ENCODE data around the gene ZBTB18. TPM values are rescaled to one million over a fixed set of nuclear protein-coding genes. Genes with fewer than 3 reads are reported as not detected.

The ZBTB18 gene
- total RNA-seq, 1 experiment from 2014 or later: 16.8 TPM

DNA sequence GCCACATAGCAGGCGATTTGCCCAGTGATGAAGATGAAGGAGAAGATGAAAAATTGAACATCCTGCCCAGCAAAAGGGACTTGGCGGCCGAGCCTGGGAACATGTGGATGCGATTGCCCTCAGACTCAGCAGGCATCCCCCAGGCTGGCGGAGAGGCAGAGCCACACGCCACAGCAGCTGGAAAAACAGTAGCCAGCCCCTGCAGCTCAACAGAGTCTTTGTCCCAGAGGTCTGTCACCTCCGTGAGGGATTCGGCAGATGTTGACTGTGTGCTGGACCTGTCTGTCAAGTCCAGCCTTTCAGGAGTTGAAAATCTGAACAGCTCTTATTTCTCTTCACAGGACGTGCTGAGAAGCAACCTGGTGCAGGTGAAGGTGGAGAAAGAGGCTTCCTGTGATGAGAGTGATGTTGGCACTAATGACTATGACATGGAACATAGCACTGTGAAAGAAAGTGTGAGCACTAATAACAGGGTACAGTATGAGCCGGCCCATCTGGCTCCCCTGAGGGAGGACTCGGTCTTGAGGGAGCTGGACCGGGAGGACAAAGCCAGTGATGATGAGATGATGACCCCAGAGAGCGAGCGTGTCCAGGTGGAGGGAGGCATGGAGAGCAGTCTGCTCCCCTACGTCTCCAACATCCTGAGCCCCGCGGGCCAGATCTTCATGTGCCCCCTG lies 3.3 kb downstream of the ZBTB18 start:
- H3K27me3 ChIP-seq (ENCODE audit: low read length): no peaks in the 10 kb centered on the region
- H3K9ac ChIP-seq (ENCODE audit: low read length): no peak overlapping the region
- CTCF ChIA-PET: no interaction called here
- POLR2A ChIA-PET (ENCODE audit: unreplicated experiment): no interaction called here
- BruUV-seq (replicated peaks): no TSS peak
- H3K9me2 ChIP-seq (replicated peaks; ENCODE audit: low read length): no peaks in the 10 kb centered on the region
- no peaks in the 10 kb centered on the region for H3K9me3 ChIP-seq (ENCODE audit: low read length)
- H4K20me1 ChIP-seq (ENCODE audit: low read length): no peaks in the 10 kb centered on the region
- no peak overlapping the region for H2AFZ ChIP-seq (ENCODE audit: low read length)
- no peak overlapping the region for H3K4me3 ChIP-seq (ENCODE audit: low read length)
- H3F3A ChIP-seq (ENCODE audit: low read length, unreplicated experiment): no peaks in the 10 kb centered on the region
- no peaks in the 10 kb centered on the region; the same call in 1 of the 2 replicates for H3K36me3 ChIP-seq (ENCODE audit: low read depth, low read length)
- TF ChIP-seq, protein P1, sequence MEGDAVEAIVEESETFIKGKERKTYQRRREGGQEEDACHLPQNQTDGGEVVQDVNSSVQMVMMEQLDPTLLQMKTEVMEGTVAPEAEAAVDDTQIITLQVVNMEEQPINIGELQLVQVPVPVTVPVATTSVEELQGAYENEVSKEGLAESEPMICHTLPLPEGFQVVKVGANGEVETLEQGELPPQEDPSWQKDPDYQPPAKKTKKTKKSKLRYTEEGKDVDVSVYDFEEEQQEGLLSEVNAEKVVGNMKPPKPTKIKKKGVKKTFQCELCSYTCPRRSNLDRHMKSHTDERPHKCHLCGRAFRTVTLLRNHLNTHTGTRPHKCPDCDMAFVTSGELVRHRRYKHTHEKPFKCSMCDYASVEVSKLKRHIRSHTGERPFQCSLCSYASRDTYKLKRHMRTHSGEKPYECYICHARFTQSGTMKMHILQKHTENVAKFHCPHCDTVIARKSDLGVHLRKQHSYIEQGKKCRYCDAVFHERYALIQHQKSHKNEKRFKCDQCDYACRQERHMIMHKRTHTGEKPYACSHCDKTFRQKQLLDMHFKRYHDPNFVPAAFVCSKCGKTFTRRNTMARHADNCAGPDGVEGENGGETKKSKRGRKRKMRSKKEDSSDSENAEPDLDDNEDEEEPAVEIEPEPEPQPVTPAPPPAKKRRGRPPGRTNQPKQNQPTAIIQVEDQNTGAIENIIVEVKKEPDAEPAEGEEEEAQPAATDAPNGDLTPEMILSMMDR (conservative IDR thresholded peaks at IDR 0.05; ENCODE audit: low read depth, low read length): no peak
- TF ChIP-seq EZH2phosphoT487 (IDR thresholded peaks at IDR 0.05; ENCODE audit: borderline replicate concordance, low read length) (no peak), EZH2 (IDR thresholded peaks at IDR 0.05; ENCODE audit: low read length, unreplicated experiment) (no peak)
- peaks cover 16% of the 10 kb centered on the region for H3K4me1 ChIP-seq (ENCODE audit: insufficient read depth, low read length)
- ATAC-seq (no peak), DNase-seq (no peak)
- peaks cover 47% of the 10 kb centered on the region for H3K79me2 ChIP-seq (ENCODE audit: low read length)
- no peak overlapping the region for H3K27ac ChIP-seq (ENCODE audit: low read length)
- intact Hi-C loops (cut with micrococcal nuclease): no loop called here
- no peak overlapping the region for H3K4me2 ChIP-seq (ENCODE audit: low read length)

DNA sequence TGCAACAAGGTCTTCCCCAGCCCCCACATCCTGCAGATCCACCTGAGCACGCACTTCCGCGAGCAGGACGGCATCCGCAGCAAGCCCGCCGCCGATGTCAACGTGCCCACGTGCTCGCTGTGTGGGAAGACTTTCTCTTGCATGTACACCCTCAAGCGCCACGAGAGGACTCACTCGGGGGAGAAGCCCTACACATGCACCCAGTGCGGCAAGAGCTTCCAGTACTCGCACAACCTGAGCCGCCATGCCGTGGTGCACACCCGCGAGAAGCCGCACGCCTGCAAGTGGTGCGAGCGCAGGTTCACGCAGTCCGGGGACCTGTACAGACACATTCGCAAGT lies 3.8 kb downstream of the ZBTB18 start:
- Histone ChIP-seq H3F3A (ENCODE audit: low read length, unreplicated experiment) (no peaks in the 10 kb centered on the region), H3K9me3 (ENCODE audit: low read length) (no peaks in the 10 kb centered on the region), H3K4me1 (ENCODE audit: insufficient read depth, low read length) (peaks cover 16% of the 10 kb centered on the region), H2AFZ (ENCODE audit: low read length) (no peak overlapping the region), H3K36me3 (ENCODE audit: low read depth, low read length) (no peaks in the 10 kb centered on the region; the same call in 1 of the 2 replicates), H3K9me2 (replicated peaks; ENCODE audit: low read length) (no peaks in the 10 kb centered on the region), H3K4me2 (ENCODE audit: low read length) (no peak overlapping the region), H3K79me2 (ENCODE audit: low read length) (peaks cover 42% of the 10 kb centered on the region), H4K20me1 (ENCODE audit: low read length) (no peaks in the 10 kb centered on the region), H3K4me3 (ENCODE audit: low read length) (no peak overlapping the region), H3K27ac (ENCODE audit: low read length) (no peak overlapping the region), H3K9ac (ENCODE audit: low read length) (no peak overlapping the region), H3K27me3 (ENCODE audit: low read length) (no peaks in the 10 kb centered on the region)
- intact Hi-C loops (cut with micrococcal nuclease): no loop called here
- DNase-seq (no peak), ATAC-seq (no peak)
- TF ChIP-seq, protein P1 (conservative IDR thresholded peaks at IDR 0.05; ENCODE audit: low read depth, low read length): no peak
- no peak for TF ChIP-seq EZH2phosphoT487 (IDR thresholded peaks at IDR 0.05; ENCODE audit: borderline replicate concordance, low read length)
- TF ChIP-seq EZH2 (IDR thresholded peaks at IDR 0.05; ENCODE audit: low read length, unreplicated experiment): no peak
- CTCF ChIA-PET: no interaction called here
- POLR2A ChIA-PET (ENCODE audit: unreplicated experiment): no interaction called here
- BruUV-seq (replicated peaks): no TSS peak

DNA sequence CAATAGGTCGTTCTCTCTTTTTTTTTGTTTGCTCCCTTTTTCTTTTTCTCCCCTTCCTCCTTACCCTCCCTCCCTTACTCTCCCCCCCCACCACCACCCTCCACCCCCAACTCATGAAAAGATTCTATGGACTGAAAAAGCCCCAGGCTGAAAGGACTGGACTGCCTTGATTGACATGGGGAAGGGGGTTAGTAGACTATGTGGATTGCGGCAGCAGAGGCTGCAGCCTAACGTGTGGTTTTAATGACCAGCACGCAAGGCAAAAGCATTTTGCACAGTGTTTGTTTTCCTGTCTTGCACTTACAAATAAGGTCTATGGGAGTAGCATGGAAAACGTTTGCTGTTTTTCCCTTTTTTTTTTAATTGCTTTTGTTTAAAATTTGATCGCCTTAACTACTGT lies 5.5 kb downstream of the ZBTB18 start:
- H3K27ac ChIP-seq (ENCODE audit: low read length): no peak overlapping the region
- no peak overlapping the region for H2AFZ ChIP-seq (ENCODE audit: low read length)
- no peak for ATAC-seq
- CTCF ChIA-PET: interaction anchor here (0.7 kb wide), 1 partner anchor 349 kb away, joined by 3 read pairs; no protein-coding TSS in a partner anchor
- no peaks in the 10 kb centered on the region for H3K9me3 ChIP-seq (ENCODE audit: low read length)
- no peaks in the 10 kb centered on the region for H3K27me3 ChIP-seq (ENCODE audit: low read length)
- no peak for DNase-seq
- no peak overlapping the region for H3K4me2 ChIP-seq (ENCODE audit: low read length)
- no peak overlapping the region for H3K4me3 ChIP-seq (ENCODE audit: low read length)
- POLR2A ChIA-PET (ENCODE audit: unreplicated experiment): no interaction called here
- intact Hi-C loops (cut with micrococcal nuclease): no loop called here
- H3K36me3 ChIP-seq (ENCODE audit: low read depth, low read length): no peaks in the 10 kb centered on the region; the same call in 1 of the 2 replicates
- no TSS peak for BruUV-seq (replicated peaks)
- no peak overlapping the region for H3K9ac ChIP-seq (ENCODE audit: low read length)
- no peaks in the 10 kb centered on the region for H3F3A ChIP-seq (ENCODE audit: low read length, unreplicated experiment)
- H3K4me1 ChIP-seq (ENCODE audit: insufficient read depth, low read length): peaks cover 2% of the 10 kb centered on the region; the same call in 1 of the 2 replicates
- H3K79me2 ChIP-seq (ENCODE audit: low read length): peaks cover 25% of the 10 kb centered on the region
- no peaks in the 10 kb centered on the region for H3K9me2 ChIP-seq (replicated peaks; ENCODE audit: low read length)
- H4K20me1 ChIP-seq (ENCODE audit: low read length): no peaks in the 10 kb centered on the region
- TF ChIP-seq, protein P1 (conservative IDR thresholded peaks at IDR 0.05; ENCODE audit: low read depth, low read length): no peak
- TF ChIP-seq EZH2phosphoT487 (IDR thresholded peaks at IDR 0.05; ENCODE audit: borderline replicate concordance, low read length): no peak
- no peak for TF ChIP-seq EZH2 (IDR thresholded peaks at IDR 0.05; ENCODE audit: low read length, unreplicated experiment)
